Subcutaneous adipose tissue (tissue), 4 donors: ENCODE data around the gene PDE1C. TPM values are rescaled to one million over a fixed set of nuclear protein-coding genes. Genes with fewer than 3 reads are reported as not detected.

Experiments
- CTCF ChIP-seq: fragments of 450-650 bp; IDR thresholded peaks from one replicate; pipeline ENCODE4 v1.5.1; 2016; ENCODE audit warnings: low read depth, mild to moderate bottlenecking, control low read depth, antibody characterized with exemption, moderate library complexity
- total RNA-seq, 4 donors: library from RNA; depleted of rRNA; stranded (reverse); fragments of >200 nt; gene quantifications; one replicate each; pipeline ENCODE4 v1.1.0, GENCODE V29; 2016

The PDE1C gene
- total RNA-seq, 4 donors from 2014 or later, result 1.3 to 6.1 (median 3.0) TPM

DNA sequence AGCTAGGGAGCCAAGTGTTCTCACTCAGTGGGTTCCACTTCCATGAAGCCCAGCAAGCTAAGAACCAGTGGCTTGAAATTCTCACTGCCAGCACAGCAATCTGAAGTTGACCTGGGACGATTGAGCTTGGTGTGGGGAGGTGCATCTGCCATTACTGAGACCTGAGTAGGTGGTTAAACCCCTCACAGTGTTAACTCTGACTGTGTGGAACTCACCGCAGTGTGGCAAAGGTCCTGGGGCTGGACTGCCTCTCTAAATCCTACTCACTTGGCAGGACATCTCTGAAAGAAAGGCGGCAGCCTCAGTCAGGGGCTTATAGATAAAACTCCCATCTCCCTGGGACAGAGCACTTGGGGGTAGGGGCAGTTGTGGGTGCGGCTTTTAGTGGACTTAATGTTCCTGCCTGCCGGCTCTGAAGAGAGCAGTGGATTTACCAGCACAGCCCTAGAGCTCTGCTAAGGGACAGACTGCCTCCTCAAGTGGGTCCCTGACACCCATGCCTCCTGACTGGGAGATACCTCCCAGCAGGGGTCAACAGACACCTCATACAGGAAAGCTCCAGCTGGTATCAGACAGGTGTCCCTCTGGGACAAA, 143.1 kb downstream of the PDE1C start:
- no peak for TF ChIP-seq CTCF

DNA sequence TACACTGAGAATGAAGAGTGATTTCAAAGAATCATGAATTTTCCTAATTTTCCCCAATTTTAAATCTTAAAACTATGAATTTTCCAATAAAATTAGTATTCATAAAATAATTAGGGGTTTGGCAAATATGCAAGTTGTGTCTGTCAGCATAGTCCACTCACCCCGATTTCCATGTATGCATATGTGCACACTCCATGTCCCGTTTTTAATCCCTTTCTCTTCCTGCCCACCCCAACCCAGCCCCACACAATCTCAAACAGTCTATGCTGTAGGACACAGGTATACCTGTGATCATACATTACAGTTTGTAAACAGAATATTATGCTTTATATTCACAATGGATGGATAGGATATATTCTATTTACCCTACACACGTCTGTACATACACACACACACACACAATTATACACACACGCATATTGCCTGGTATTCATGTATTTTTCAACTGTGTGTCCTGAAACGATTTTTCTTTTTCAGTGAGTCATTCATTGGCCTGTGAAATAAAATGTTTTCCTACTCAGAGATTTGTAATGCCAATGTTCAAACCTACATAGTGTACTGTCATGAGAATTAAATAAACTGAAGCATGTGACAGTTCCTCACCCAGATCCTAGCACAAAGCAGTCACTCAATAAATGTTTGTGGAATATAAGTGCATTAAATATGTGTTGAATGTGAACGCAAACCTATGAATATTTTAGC, 144.3 kb downstream of the PDE1C start:
- TF ChIP-seq CTCF, result no peak

DNA sequence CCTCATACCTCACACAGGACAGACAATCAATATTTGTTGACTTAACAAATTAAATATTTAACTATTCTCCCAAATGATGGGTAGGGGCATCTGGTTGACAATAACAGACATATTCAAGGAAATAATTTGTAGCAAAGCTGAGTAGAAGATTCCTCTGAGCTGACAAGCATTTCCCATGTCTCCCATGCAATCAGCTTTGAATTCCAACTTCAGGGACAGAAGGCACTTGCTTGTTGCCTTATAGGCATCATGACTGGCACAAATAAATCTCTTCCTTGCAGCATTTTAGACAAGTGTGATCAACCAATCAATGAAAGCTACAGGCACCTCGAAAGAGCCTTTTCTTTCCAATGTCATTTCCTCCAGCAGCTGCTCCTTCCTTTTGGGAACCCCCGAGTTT, 146.0 kb downstream of the PDE1C start:
- TF ChIP-seq CTCF, result no peak

DNA sequence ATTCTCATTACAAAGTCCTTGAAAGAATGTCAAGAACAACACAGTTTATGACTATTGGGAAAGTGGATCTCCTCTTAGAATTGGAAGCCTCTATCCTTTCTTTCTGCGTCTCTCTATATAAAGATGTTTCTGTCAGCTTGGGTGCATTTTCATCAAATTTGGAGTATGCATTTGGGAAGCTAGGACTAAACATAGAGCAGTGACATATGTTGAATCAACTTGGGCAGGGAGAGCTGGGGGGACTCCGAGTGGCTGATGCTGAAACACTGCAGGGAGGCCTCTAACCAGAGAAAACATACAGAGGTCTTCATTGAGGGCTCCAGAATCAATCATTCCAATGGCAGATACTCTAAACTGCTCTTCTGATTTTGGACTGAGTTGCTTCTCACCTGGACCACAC, 147.4 kb downstream of the PDE1C start:
- no peak for TF ChIP-seq CTCF

DNA sequence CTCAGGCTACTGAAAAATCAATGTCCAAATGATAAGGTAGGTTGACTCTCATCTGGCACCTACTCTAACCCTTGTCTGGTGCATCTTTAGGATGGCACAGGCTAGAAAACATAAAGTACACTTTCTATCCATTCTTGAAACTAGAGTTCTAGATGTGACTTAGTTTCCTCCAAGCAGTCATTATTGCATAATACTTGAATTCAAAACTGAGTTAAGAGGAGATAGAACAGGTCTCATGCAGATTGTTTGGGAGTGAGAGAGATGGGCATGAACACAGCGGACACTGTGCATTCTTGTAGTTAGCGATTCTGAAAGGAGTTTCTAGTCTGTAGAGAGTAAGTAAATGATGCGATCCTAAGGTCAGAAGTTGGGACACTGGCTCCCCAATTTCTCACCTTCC, 149.2 kb downstream of the PDE1C start:
- TF ChIP-seq CTCF, result no peak

DNA sequence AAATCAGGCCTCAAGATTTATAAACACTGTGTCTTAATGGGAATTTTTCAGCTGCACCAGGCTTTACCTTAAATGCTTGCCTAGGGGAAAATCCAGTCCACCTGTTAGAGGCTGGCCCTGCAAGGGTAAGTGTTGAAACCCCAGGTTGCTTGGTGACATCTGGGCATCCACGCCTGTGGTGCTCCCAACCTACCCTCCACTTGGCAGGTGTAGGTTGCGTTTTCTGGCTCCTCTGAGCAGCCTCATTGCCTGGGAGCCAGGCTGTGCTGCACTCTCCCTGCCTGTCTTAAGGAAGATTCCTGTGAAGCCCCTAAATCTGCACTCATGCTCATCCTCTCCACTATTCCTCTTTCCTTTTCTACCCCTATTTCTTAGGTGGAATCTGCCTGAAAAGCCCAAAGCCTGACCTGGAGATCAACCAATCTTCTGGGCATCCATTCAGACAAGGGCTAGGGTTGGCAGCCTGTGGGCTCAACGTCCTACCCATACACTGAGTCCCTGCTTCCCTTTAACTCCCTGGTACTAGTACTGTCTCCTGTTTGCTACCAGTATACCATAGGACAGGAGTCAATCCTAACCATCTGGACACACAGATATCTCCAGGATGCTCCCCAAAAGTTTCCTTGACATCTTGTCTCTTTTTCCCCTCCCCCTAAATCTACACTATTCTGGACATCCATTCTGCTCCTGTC, 150.4 kb downstream of the PDE1C start:
- no peak for TF ChIP-seq CTCF

GRCh38 chr7:31918706-31919393, 151.4 kb downstream of the PDE1C start:
- TF ChIP-seq CTCF, result no peak
